ENCODE results near the gene CROCC. TPM values are rescaled to one million over a fixed set of nuclear protein-coding genes. Genes with fewer than 3 reads are reported as not detected.

CROCC gene
- total and polyA plus RNA-seq, 2 donors from 2014 or later: 10.6 to 30.5 TPM

- H3K9me3 ChIP-seq (ENCODE audit: control insufficient read depth in 2 of 3, insufficient read depth in 1 of 3, low read length in 3 of 3): no peaks in the 10 kb centered on the region
- intact Hi-C loops (cut with DNase I): no loop called here
- peaks cover 0 to 11% (median 3%) of the 10 kb centered on the region in 3 donors for H3K36me3 ChIP-seq (ENCODE audit: control insufficient read depth in 2 of 3, insufficient read depth in 3 of 3, low read length in 3 of 3)
- FAIRE-seq (no peak), DNase-seq (no peak)
- TF ChIP-seq CTCF (IDR thresholded peaks at IDR 0.05; ENCODE audit: borderline replicate concordance, extremely low read depth, insufficient read depth): no peak
- H3K4me1 ChIP-seq (ENCODE audit: control insufficient read depth in 2 of 3, insufficient read depth in 2 of 3, low read depth in 1 of 3, low read length in 3 of 3): no peaks in the 10 kb centered on the region
- no peak overlapping the region for H3K4me3 ChIP-seq (ENCODE audit: low read length in 3 of 3)
- H3K27ac ChIP-seq (ENCODE audit: low read depth in 2 of 2, low read length in 2 of 2): no peak overlapping the region
- no peak overlapping the region for H3K9ac ChIP-seq (ENCODE audit: low read length in 3 of 3)
- H3K27me3 ChIP-seq (ENCODE audit: control insufficient read depth, insufficient read depth, low read length): no peaks in the 10 kb centered on the region
These were observed 68.1 kb downstream of the CROCC start for GRCh38 chr1:16989676-16990391.

GRCh38 chr1:16991571-16991970, 69.8 kb downstream of the CROCC start:
- H3K4me1 ChIP-seq (ENCODE audit: control insufficient read depth in 2 of 3, insufficient read depth in 2 of 3, low read depth in 1 of 3, low read length in 3 of 3): no peaks in the 10 kb centered on the region
- H3K36me3 ChIP-seq (ENCODE audit: control insufficient read depth in 2 of 3, insufficient read depth in 3 of 3, low read length in 3 of 3): peaks cover 0 to 11% (median 3%) of the 10 kb centered on the region in 3 donors
- H3K27ac ChIP-seq (ENCODE audit: low read depth in 2 of 2, low read length in 2 of 2): no peak overlapping the region
- TF ChIP-seq CTCF (IDR thresholded peaks at IDR 0.05; ENCODE audit: borderline replicate concordance, extremely low read depth, insufficient read depth): no peak
- FAIRE-seq (no peak), DNase-seq (no peak)
- intact Hi-C loops (cut with DNase I): no loop called here
- H3K9ac ChIP-seq (ENCODE audit: low read length in 3 of 3): no peak overlapping the region
- no peak overlapping the region for H3K4me3 ChIP-seq (ENCODE audit: low read length in 3 of 3)
- H3K27me3 ChIP-seq (ENCODE audit: control insufficient read depth, insufficient read depth, low read length): no peaks in the 10 kb centered on the region
- H3K9me3 ChIP-seq (ENCODE audit: control insufficient read depth in 2 of 3, insufficient read depth in 1 of 3, low read length in 3 of 3): no peaks in the 10 kb centered on the region

- no peak overlapping the region for H3K9ac ChIP-seq (ENCODE audit: low read length in 3 of 3)
- H3K4me3 ChIP-seq (ENCODE audit: low read length in 3 of 3): no peak overlapping the region
- TF ChIP-seq CTCF (IDR thresholded peaks at IDR 0.05; ENCODE audit: borderline replicate concordance, extremely low read depth, insufficient read depth): no peak
- FAIRE-seq (no peak), DNase-seq (no peak)
- no peak overlapping the region for H3K27ac ChIP-seq (ENCODE audit: low read depth in 2 of 2, low read length in 2 of 2)
- H3K4me1 ChIP-seq (ENCODE audit: control insufficient read depth in 2 of 3, insufficient read depth in 2 of 3, low read depth in 1 of 3, low read length in 3 of 3): no peaks in the 10 kb centered on the region
- peaks cover 0 to 11% (median 3%) of the 10 kb centered on the region in 3 donors for H3K36me3 ChIP-seq (ENCODE audit: control insufficient read depth in 2 of 3, insufficient read depth in 3 of 3, low read length in 3 of 3)
- no peaks in the 10 kb centered on the region for H3K27me3 ChIP-seq (ENCODE audit: control insufficient read depth, insufficient read depth, low read length)
- intact Hi-C loops (cut with DNase I): no loop called here
- H3K9me3 ChIP-seq (ENCODE audit: control insufficient read depth in 2 of 3, insufficient read depth in 1 of 3, low read length in 3 of 3): no peaks in the 10 kb centered on the region
These were observed 70.4 kb downstream of the CROCC start for GRCh38 chr1:16992102-16992501.

All from kidney (tissue), 14 donors.